ENCODE measurements around the gene MMP14.
"Not testable (repeated sequence)": the region's sequence is repeated elsewhere in the genome, so short reads cannot be mapped to it uniquely, and the experiment has no call there.

The MMP14 gene

GRCh38 chr14:22842211-22843122 lies 6.1 kb downstream of the MMP14 start:
- no peak for DNase-seq

GRCh38 chr14:22843123-22843925 lies 6.9 kb downstream of the MMP14 start:
- no peak for DNase-seq

GRCh38 chr14:22844221-22845102 lies 8.1 kb downstream of the MMP14 start:
- no peak for DNase-seq

- DNase-seq, result no peak
Observed at GRCh38 chr14:22845103-22845394, 8.7 kb downstream of the MMP14 start.

- DNase-seq, result no peak
Observed at GRCh38 chr14:22845821-22846625, 9.6 kb downstream of the MMP14 start.

- no peak for DNase-seq
Observed at GRCh38 chr14:22846811-22847307, 10.5 kb downstream of the MMP14 start.

GRCh38 chr14:22847661-22848341 lies 11.4 kb downstream of the MMP14 start:
- no peak for DNase-seq

GRCh38 chr14:22848351-22849164 lies 12.2 kb downstream of the MMP14 start:
- no peak for DNase-seq

GRCh38 chr14:22849212-22849819 lies 12.9 kb downstream of the MMP14 start:
- DNase-seq, result no peak

- no peak for DNase-seq
Observed at GRCh38 chr14:22850944-22851764, 14.8 kb downstream of the MMP14 start.

- DNase-seq, result not testable (repeated sequence)
Observed at GRCh38 chr14:22852178-22852577, 15.8 kb downstream of the MMP14 start.

GRCh38 chr14:22852599-22852939 lies 16.2 kb downstream of the MMP14 start:
- no peak for DNase-seq

GRCh38 chr14:22852940-22853767 lies 16.8 kb downstream of the MMP14 start:
- DNase-seq, result peak; percentile 97

GRCh38 chr14:22854296-22854695 lies 17.9 kb downstream of the MMP14 start:
- not testable (repeated sequence) for DNase-seq

- no peak for DNase-seq
Observed at GRCh38 chr14:22854963-22855724, 18.8 kb downstream of the MMP14 start.

- no peak for DNase-seq
Observed at GRCh38 chr14:22856428-22856827, 20.0 kb downstream of the MMP14 start.

GRCh38 chr14:22860377-22860776 lies 24.0 kb downstream of the MMP14 start:
- not testable (repeated sequence) for DNase-seq
